Neuronal stem cell (in vitro differentiated cells): ENCODE results near the gene FOLR1.
A peak's percentile ranks its signal among the peaks of the same experiment; 100 is the strongest.

Experiments used
- DNase-seq: peaks from one replicate; pipeline ENCODE4 v3.0.0-alpha.2; 2013; ENCODE audit warnings: low spot score
- H2AFZ ChIP-seq: one replicate; pipeline ENCODE4 v1.6.1; 2013; ENCODE audit warnings: mild to moderate bottlenecking, low read length, inconsistent platforms
- H2AK5ac ChIP-seq: 2 replicates; pipeline ENCODE4 v1.6.1; 2013; ENCODE audit warnings: low read depth, mild to moderate bottlenecking, inconsistent platforms, low read length, moderate library complexity, mixed read lengths
- H2BK120ac ChIP-seq: 2 replicates; pipeline ENCODE4 v1.6.1; 2013; ENCODE audit warnings: low read depth, mild to moderate bottlenecking, inconsistent platforms, low read length, moderate library complexity, mixed read lengths
- H2BK12ac ChIP-seq: one replicate; pipeline ENCODE4 v1.6.1; 2013; ENCODE audit warnings: low read length, inconsistent platforms
- H2BK15ac ChIP-seq: 2 replicates; pipeline ENCODE4 v1.6.1; 2013; ENCODE audit warnings: mild to moderate bottlenecking, low read length, inconsistent platforms, mixed read lengths
- H2BK5ac ChIP-seq: one replicate; pipeline ENCODE4 v1.6.1; 2013; ENCODE audit warnings: inconsistent platforms, mild to moderate bottlenecking, low read length, moderate library complexity
- H3K14ac ChIP-seq: one replicate; pipeline ENCODE4 v1.6.1; 2013; ENCODE audit warnings: low read length, inconsistent platforms
- H3K18ac ChIP-seq: 2 replicates; pipeline ENCODE4 v1.6.1; 2013; ENCODE audit warnings: low read length, inconsistent platforms
- H3K23ac ChIP-seq: 2 replicates; pipeline ENCODE4 v1.6.1; 2013; ENCODE audit warnings: low read depth, mild to moderate bottlenecking, mixed read lengths, low read length, inconsistent platforms; ENCODE audit not compliant: poor library complexity
- H3K27ac ChIP-seq: replicated peaks from 3 replicates; pipeline ENCODE4 v1.5.1; 2013; ENCODE audit warnings: low read length, inconsistent platforms
- H3K27me3 ChIP-seq, 3 experiments: 2 replicates each; pipeline ENCODE4 v1.6.1; 2013; ENCODE audit warnings: low read length in 3 of 3, mild to moderate bottlenecking in 2 of 3, inconsistent platforms in 1 of 3, low read depth in 1 of 3, mixed read lengths in 1 of 3, moderate library complexity in 1 of 3; ENCODE audit not compliant: control insufficient read depth in 3 of 3, insufficient read depth in 3 of 3
- H3K36me3 ChIP-seq, 2 donors: replicated peaks in 1 of 2; 2 replicates each; pipeline ENCODE4 v1.6.1; 2013; ENCODE audit warnings: low read length in 2 of 2; ENCODE audit not compliant: control insufficient read depth in 2 of 2, insufficient read depth in 2 of 2
- H3K4ac ChIP-seq: 2 replicates; pipeline ENCODE4 v1.6.1; 2013; ENCODE audit warnings: inconsistent platforms, mild to moderate bottlenecking, low read length, moderate library complexity
- H3K4me1 ChIP-seq, 2 donors: 1 replicate in 1 of 2; 2 replicates in 1 of 2; pipeline ENCODE4 v1.6.1; 2013; ENCODE audit warnings: low read length in 2 of 2, low read depth in 1 of 2; ENCODE audit not compliant: control insufficient read depth in 2 of 2, insufficient read depth in 1 of 2
- H3K4me2 ChIP-seq: one replicate; pipeline ENCODE4 v1.6.1; 2013; ENCODE audit warnings: mild to moderate bottlenecking, low read length, inconsistent platforms; ENCODE audit not compliant: insufficient read depth, poor library complexity, severe bottlenecking
- H3K4me3 ChIP-seq, 2 donors: 2 replicates each; pipeline ENCODE4 v1.5.1; 2013; ENCODE audit warnings: low read length in 2 of 2, mild to moderate bottlenecking in 2 of 2, inconsistent platforms in 1 of 2, moderate library complexity in 1 of 2
- H3K79me1 ChIP-seq: one replicate; pipeline ENCODE4 v1.6.1; 2013; ENCODE audit warnings: low read depth, mild to moderate bottlenecking, inconsistent platforms, low read length, moderate library complexity
- H3K9ac ChIP-seq: one replicate; pipeline ENCODE4 v1.6.1; 2013; ENCODE audit warnings: mild to moderate bottlenecking, low read depth, low read length, inconsistent platforms; ENCODE audit not compliant: poor library complexity
- H3K9me3 ChIP-seq, 2 donors: replicated peaks in 1 of 2; 2 replicates each; pipeline versions ENCODE3 to v1.6.1; 2013; ENCODE audit warnings: low read length in 2 of 2, mild to moderate bottlenecking in 2 of 2, inconsistent platforms in 1 of 2, low read depth in 1 of 2, mixed read lengths in 1 of 2, moderate library complexity in 1 of 2; ENCODE audit not compliant: control insufficient read depth in 2 of 2, insufficient read depth in 1 of 2
- H4K8ac ChIP-seq: one replicate; pipeline ENCODE4 v1.6.1; 2013; ENCODE audit warnings: low read depth, mild to moderate bottlenecking, inconsistent platforms, low read length, moderate library complexity
- H4K91ac ChIP-seq: one replicate; pipeline ENCODE4 v1.6.1; 2013; ENCODE audit warnings: low read length, low read depth, mild to moderate bottlenecking, inconsistent platforms; ENCODE audit not compliant: poor library complexity
- WGBS, 2 donors: extraction: QIAGEN DNeasy Blood & Tissue Kit; methylation state at CpG; one replicate each; pipeline ENCODE4 v1.1.7; 2013; ENCODE audit warnings: missing lambda C conversion rate in 2 of 2, mixed read lengths in 1 of 2; ENCODE audit not compliant: insufficient read length in 2 of 2, insufficient replicate concordance in 1 of 2; ENCODE audit errors: extremely low coverage in 2 of 2; 5-methylcytosine and 5-hydroxymethylcytosine counted together

FOLR1 gene

DNA sequence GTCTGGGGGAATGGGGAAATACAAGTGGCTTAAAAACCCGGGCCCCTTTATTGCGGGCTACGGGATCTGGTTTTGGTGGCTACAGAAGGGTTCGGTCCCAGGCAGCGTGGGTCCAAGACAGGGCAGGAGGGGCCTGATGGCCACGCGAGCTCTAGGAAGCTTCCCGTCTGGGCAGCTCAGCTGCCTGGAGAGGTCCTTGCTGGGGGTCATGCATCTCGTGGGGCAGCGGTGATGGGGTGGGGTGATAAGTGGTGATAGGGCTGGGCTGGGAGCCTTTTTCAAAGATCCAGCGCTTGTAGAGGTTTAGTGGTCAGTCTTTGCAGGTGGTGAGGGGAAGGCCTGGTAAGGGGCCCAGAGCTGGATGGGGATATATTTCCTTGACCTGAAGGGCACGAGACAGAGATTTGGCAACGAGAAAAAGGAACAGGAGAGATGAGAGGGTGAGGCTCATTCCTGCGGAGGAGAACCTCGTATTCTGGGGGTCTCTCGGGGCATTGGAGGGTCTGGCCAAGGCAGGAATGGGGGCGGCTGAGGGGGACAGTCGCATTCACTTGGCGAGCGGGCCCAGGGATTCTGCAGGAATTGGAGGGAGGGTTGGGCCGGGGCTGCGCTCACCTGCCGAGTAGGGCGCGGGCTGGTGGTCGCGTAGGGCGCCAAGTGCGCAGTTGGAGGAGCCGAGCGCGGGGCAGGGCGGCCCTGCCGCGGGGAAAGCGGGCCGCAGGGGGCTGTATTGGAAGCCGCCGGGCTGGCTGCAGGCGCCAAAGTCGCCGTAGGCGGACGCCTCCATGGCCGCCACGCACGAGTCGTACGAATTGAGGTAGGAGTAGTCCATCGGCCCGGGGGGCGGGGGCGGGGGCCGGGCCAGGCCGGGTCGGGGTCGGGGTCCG is 51.5 kb downstream of the FOLR1 start:
- no peak overlapping the region for H3K27ac ChIP-seq
- H3K4me2 ChIP-seq, result peak overlapping the region; percentile 78
- H2BK120ac ChIP-seq, result no peak overlapping the region
- no peak overlapping the region for H3K14ac ChIP-seq
- peaks cover 9 to 25% of the 10 kb centered on the region in 2 donors for H3K4me1 ChIP-seq
- peaks cover 17 to 28% of the 10 kb centered on the region in 2 donors for H3K9me3 ChIP-seq
- peaks cover 57 to 91% (median 90%) of the 10 kb centered on the region in 3 experiments for H3K27me3 ChIP-seq
- no peak for DNase-seq
- no peak overlapping the region for H2BK15ac ChIP-seq
- no peak overlapping the region for H3K23ac ChIP-seq
- peak overlapping the region; percentile 14 for H3K9ac ChIP-seq
- H2BK5ac ChIP-seq, result no peak overlapping the region
- peaks cover 0 to 5% of the 10 kb centered on the region in 2 donors for H3K36me3 ChIP-seq
- peaks cover 2% of the 10 kb centered on the region for H3K79me1 ChIP-seq
- H4K91ac ChIP-seq, result no peak overlapping the region
- no peak overlapping the region for H4K8ac ChIP-seq
- no peak overlapping the region for H2BK12ac ChIP-seq
- H3K18ac ChIP-seq, result no peak overlapping the region
- no CpG with 5 or more reads among the region's 58 CpGs for WGBS, 2 donors
- H2AK5ac ChIP-seq, result no peak overlapping the region
- H3K4me3 ChIP-seq, result peak overlapping the region in 1 of 2 donors; percentile 19
- H2AFZ ChIP-seq, result peak overlapping the region; percentile 91
- no peak overlapping the region for H3K4ac ChIP-seq

DNA sequence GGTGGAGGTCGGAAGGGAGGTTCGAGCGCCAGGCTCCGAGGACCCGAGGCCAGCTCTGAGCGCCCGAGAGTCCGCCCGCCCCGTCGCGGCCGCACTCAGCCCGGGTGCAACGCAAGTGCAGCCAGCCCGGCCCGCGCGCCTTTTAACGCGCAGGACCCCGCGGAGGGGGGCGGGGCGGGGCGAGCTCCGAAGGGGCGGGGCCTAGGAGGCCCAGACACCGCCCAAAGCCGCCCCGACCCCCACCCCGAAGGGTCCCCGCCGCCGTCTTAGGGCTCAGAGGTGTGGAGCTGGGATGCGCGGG is 52.1 kb downstream of the FOLR1 start, which contains the start of gene PHOX2A:
Gene PHOX2A (minus strand): TSS at position 117 of the 301 bp plus-strand sequence. CDS start 172 bp downstream, outside the sequence.
- H3K14ac ChIP-seq, result peak within 1 kb of the TSS; percentile 25
- no peak within 1 kb of the TSS for H4K8ac ChIP-seq
- no peak for DNase-seq
- H2BK15ac ChIP-seq, result no peak within 1 kb of the TSS
- H3K27me3 ChIP-seq, result peaks cover 57 to 93% (median 86%) of the 10 kb centered on the region in 3 experiments
- peak within 1 kb of the TSS; percentile 56 for H2BK5ac ChIP-seq
- H3K4ac ChIP-seq, result no peak within 1 kb of the TSS
- WGBS, 2 donors, result no CpG with 5 or more reads among the region's 37 CpGs
- peak within 1 kb of the TSS; percentile 40 for H2AK5ac ChIP-seq
- peak within 1 kb of the TSS; percentile 37 to 73 for H3K4me3 ChIP-seq
- peaks cover 9 to 20% of the 10 kb centered on the region in 2 donors for H3K4me1 ChIP-seq
- H3K27ac ChIP-seq, result no peak within 1 kb of the TSS
- H3K79me1 ChIP-seq, result peaks cover 2% of the 10 kb centered on the region
- peak within 1 kb of the TSS; percentile 65 for H3K9ac ChIP-seq
- no peak within 1 kb of the TSS for H4K91ac ChIP-seq
- H3K36me3 ChIP-seq, result no peaks in the 10 kb centered on the region
- H3K9me3 ChIP-seq, result peaks cover 17 to 28% of the 10 kb centered on the region in 2 donors
- H3K4me2 ChIP-seq, result peak within 1 kb of the TSS; percentile 78
- no peak within 1 kb of the TSS for H2BK120ac ChIP-seq
- H3K23ac ChIP-seq, result peak within 1 kb of the TSS; percentile 89
- no peak within 1 kb of the TSS for H2BK12ac ChIP-seq
- H3K18ac ChIP-seq, result peak within 1 kb of the TSS; percentile 90
- H2AFZ ChIP-seq, result peak within 1 kb of the TSS; percentile 91

DNA sequence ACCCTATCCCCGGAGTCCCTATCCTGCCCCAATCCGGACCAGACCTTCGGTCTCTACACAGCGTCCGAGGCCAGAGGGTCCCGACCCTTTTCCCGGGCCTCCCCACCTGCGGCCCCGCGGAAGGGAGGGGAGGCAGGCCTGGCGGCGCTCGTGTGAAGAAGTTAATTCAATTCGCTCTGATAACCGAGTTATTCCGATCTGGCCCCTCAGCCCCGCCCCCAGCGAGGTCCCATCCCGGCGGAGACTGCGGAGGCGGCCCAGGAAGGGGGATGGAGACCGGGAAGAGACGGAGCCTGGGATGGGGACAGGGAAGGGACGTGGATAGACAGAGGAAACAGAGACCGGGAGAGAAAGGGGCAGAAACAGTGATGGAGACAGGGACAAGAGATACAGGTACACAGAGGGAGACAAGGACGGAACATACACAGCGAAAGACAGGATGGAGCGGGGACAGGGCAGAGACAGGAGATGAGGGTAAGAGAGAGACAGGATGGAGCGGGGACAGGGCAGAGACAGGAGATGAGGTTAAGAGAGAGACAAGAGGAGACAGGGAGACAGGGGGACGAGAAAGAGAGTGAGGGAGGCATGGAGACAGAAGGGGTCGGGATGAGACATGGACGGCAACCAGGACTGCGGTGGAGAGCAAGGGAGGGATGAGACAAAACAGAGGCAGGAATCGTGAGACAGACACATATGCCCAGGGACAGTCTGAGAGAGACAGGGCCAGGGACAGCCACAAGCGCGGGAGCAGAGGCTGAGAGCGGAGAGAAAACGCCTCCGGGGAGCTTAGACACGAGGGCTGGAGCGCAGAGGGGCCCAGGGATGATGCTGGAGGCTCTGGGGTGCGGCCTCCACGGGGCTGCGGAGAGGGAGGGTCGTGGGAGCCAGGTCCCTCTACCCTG is 52.7 kb downstream of the FOLR1 start:
- peak overlapping the region; percentile 90 for H3K18ac ChIP-seq
- DNase-seq, result no peak
- H3K36me3 ChIP-seq, result no peaks in the 10 kb centered on the region
- no peak overlapping the region for H3K27ac ChIP-seq
- H3K4me2 ChIP-seq, result peak overlapping the region; percentile 78
- H4K8ac ChIP-seq, result no peak overlapping the region
- peak overlapping the region; percentile 65 for H3K9ac ChIP-seq
- H3K9me3 ChIP-seq, result peaks cover 17 to 28% of the 10 kb centered on the region in 2 donors
- H2BK12ac ChIP-seq, result no peak overlapping the region
- H3K4me3 ChIP-seq, result peak overlapping the region; percentile 37 to 73
- peak overlapping the region; percentile 56 for H2BK5ac ChIP-seq
- peaks cover 9 to 15% of the 10 kb centered on the region in 2 donors for H3K4me1 ChIP-seq
- H2AFZ ChIP-seq, result peak overlapping the region; percentile 91
- H2BK120ac ChIP-seq, result no peak overlapping the region
- peak overlapping the region; percentile 40 for H2AK5ac ChIP-seq
- no peak overlapping the region for H3K4ac ChIP-seq
- peaks cover 53 to 92% (median 80%) of the 10 kb centered on the region in 3 experiments for H3K27me3 ChIP-seq
- H2BK15ac ChIP-seq, result no peak overlapping the region
- peaks cover 2% of the 10 kb centered on the region for H3K79me1 ChIP-seq
- no CpG with 5 or more reads among the region's 46 CpGs for WGBS, 2 donors
- no peak overlapping the region for H4K91ac ChIP-seq
- H3K23ac ChIP-seq, result peak overlapping the region; percentile 89
- H3K14ac ChIP-seq, result peak overlapping the region; percentile 25
